Measurements from ENCODE around the gene MTG1.
"Not testable (repeated sequence)": the region's sequence is repeated elsewhere in the genome, so short reads cannot be mapped to it uniquely, and the experiment has no call there.

MTG1 gene

GRCh38 chr10:133411523-133412380, 17.8 kb downstream of the MTG1 start:
- TF ChIP-seq POLR2A (IDR thresholded peaks at IDR 0.05; ENCODE audit: low read length), result no peak
- TF ChIP-seq GATA1 (IDR thresholded peaks at IDR 0.05; ENCODE audit: low read depth, low read length), result no peak
- no peak for DNase-seq

DNA sequence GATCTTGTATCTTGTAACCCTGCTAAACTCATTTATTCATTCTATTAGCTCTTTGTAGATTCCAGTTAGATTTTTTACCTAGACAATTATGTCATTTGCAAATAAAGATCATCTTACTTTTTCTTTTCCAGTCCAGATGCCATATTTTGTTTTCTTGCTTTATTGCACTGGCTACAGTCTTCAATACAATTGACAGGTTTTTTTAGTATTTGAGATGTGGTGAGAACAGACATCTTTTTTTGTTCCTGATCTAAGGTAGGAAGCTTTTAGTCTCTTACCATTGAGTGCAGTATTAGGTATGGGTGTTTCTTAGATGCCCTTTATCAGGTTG, 18.4 kb downstream of the MTG1 start:
- no peak for TF ChIP-seq POLR2A (IDR thresholded peaks at IDR 0.05; ENCODE audit: low read length)
- TF ChIP-seq GATA1 (IDR thresholded peaks at IDR 0.05; ENCODE audit: low read depth, low read length), result no peak

DNA sequence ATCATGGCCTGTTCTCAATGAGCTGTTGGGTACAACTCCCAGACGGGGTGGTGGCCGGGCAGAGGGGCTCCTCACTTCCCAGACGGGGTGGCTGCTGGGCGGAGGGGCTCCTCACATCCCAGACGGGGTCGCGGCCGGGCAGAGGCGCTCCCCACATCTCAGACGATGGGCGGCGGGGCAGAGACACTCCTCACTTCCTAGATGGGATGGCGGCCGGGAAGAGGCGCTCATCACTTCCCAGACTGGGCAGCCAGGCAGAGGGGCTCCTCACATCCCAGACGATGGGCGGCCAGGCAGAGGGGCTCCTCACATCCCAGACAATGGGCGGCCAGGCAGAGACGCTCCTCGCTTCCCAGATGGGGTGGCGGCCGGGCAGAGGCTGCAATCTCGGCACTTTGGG, 20.4 kb downstream of the MTG1 start:
- not testable (repeated sequence) for DNase-seq

More for the DNA sequence above, 18.4 kb downstream of the MTG1 start:
- no peak for DNase-seq

DNA sequence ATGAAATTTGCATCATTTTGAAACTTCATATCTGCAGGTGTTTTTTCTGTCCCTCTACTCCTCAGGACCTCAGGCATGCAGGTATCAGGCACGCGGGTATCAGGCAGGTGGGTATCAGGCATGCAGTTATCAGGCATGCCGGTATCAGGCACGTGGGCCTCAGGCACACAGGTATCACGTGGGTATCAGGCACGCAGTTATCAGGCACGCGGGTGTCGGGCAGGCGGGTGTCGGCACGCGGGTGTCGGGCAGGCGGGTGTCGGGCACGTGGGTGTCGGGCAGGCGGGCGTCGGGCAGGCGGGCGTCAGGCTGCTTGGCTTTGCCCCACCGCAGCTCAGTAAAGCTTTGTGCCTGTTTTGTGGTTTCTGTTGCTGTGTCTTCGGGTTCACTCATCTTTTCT, 21.8 kb downstream of the MTG1 start:
- TF ChIP-seq GATA1 (IDR thresholded peaks at IDR 0.05; ENCODE audit: low read depth, low read length), result no peak
- TF ChIP-seq POLR2A (IDR thresholded peaks at IDR 0.05; ENCODE audit: low read length), result no peak
- no peak for DNase-seq

DNA sequence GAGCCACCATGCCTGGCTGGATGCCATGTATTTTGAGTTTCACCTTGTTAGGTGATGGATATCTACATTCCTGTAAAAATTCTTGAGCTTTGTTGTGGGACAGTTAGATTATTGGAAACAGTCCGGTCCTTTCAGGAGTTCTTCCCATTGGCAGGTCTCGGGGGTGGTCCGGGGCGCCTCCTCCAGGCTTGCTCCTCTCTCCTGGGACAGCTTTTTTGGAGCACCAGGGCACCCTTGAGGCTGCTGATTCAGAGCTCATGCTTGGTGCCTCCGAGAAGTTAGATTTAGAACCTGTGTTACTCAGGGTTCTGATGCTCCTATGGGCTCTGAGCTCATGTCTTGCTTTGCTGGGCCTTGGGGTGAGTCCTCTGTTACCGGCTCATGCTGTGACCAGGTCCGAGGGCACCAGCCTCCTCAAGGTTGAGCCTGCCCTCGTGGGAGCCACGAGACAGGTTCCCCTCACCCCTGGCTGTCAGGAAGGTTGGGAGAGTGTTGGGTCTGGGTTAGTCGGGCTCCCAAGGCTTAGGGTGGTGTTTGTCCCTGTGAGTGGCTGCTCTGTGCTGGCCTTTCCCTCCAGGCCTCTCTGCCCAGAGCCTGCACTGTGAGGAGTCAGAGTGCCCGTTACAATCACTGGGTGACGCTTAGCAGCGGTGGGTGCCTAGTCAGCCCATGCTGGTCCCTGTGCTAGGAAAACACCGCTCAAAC, 24.5 kb downstream of the MTG1 start:
- DNase-seq, result no peak
- TF ChIP-seq GATA1 (IDR thresholded peaks at IDR 0.05; ENCODE audit: low read depth, low read length) (no peak), POLR2A (IDR thresholded peaks at IDR 0.05; ENCODE audit: low read length) (no peak)

GRCh38 chr10:133419211-133419950, 25.4 kb downstream of the MTG1 start:
- TF ChIP-seq GATA1 (IDR thresholded peaks at IDR 0.05; ENCODE audit: low read depth, low read length) (no peak), POLR2A (IDR thresholded peaks at IDR 0.05; ENCODE audit: low read length) (no peak)
- no peak for DNase-seq

- DNase-seq, result no peak
- TF ChIP-seq GATA1 (IDR thresholded peaks at IDR 0.05; ENCODE audit: low read depth, low read length), result no peak
- no peak for TF ChIP-seq POLR2A (IDR thresholded peaks at IDR 0.05; ENCODE audit: low read length)
Measured at GRCh38 chr10:133420028-133420427, 26.1 kb downstream of the MTG1 start.

- TF ChIP-seq GATA1 (IDR thresholded peaks at IDR 0.05; ENCODE audit: low read depth, low read length), result no peak
Measured at GRCh38 chr10:133420579-133420978, 26.6 kb downstream of the MTG1 start.

GRCh38 chr10:133421336-133422222, 27.6 kb downstream of the MTG1 start:
- TF ChIP-seq GATA1 (IDR thresholded peaks at IDR 0.05; ENCODE audit: low read depth, low read length) (no peak), POLR2A (IDR thresholded peaks at IDR 0.05; ENCODE audit: low read length) (no peak)
- no peak for DNase-seq

More at GRCh38 chr10:133420579-133420978, 26.6 kb downstream of the MTG1 start:
- DNase-seq, result no peak

GRCh38 chr10:133422223-133422806, 28.4 kb downstream of the MTG1 start:
- DNase-seq, result no peak

DNA sequence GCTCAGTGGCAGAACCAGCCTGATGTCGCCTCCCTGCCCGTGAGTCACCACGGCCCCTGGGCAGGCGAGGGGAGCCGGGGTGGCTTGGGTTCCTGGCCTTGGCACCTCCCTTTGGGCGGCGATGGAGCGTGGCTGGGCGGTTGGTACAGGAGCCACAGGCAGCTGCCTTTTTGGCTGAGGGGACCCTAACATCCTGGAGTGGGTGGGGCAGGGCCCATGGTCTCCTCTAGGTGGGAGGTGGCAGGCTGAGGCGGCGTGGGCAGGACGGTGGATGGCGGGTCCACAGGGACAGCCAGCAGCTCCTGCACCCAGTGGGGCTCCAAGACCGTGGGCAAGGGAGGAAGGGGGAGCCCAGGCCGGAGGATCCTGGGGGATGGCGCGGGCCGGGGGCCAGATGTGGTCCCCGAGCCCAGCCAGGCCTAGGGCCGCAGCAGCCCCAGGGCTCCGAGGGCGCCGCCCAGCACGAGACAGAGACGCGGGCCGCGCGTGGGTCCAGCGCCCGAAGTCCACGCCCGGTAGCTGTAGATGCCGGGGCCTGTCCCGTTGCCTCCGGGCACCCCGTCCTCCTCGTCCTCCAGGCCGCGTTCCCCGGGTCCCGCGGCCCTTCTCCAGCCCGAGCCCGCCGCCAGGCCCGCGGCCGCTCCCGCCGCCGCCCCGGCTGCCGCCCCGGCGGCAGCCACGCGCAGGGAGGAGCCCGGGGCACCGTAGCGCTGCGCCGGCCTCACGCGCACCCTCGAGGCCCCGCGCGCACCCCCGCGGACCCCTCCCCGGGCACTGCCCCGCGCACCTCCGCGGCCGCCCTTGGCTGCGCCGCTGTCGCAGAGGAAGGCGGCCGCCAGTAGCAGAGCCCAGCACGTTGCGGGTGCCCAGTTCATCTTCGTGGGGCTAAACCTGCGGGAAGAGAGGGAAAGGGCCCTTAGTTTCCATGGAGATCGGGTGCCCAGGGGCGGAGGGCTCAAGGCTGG, 29.1 kb downstream of the MTG1 start:
- DNase-seq, result no peak
- TF ChIP-seq POLR2A (IDR thresholded peaks at IDR 0.05; ENCODE audit: low read length) (no peak), GATA1 (IDR thresholded peaks at IDR 0.05; ENCODE audit: low read depth, low read length) (no peak)

More at GRCh38 chr10:133422223-133422806, 28.4 kb downstream of the MTG1 start:
- TF ChIP-seq GATA1 (IDR thresholded peaks at IDR 0.05; ENCODE audit: low read depth, low read length) (no peak), POLR2A (IDR thresholded peaks at IDR 0.05; ENCODE audit: low read length) (no peak)

DNA sequence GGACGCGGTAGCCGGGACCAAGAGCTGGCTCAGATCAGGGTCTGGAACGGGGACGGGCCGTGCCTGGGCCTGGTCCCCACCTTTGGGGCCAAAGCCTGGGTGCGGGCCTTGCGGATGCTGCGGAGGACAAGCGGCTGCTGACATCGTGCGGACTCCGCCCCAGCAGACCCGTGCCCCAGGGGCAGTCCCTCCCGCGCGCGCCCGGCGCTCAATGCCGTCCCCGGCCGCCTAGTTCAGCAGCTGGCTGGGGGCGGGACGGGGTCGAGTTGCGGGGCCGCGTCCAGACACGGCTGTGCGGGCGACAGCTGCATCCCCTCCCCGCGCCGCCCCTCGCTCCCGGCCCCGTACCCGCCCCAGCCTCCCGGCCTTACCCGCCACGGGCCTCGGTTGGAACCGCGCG, 30.1 kb downstream of the MTG1 start:
- DNase-seq, result not testable (repeated sequence)

- DNase-seq, result not testable (repeated sequence)
Measured at GRCh38 chr10:133424601-133425000, 30.6 kb downstream of the MTG1 start, which contains the start of gene SPRN. Gene SPRN (minus strand): TSS chr10:133424625. CDS start chr10:133423681, 944 bp downstream.

GRCh38 chr10:133429571-133429970, 35.6 kb downstream of the MTG1 start:
- DNase-seq, result not testable (repeated sequence)

- DNase-seq, result not testable (repeated sequence)
Measured at GRCh38 chr10:133431888-133432613, 38.1 kb downstream of the MTG1 start.

- not testable (repeated sequence) for DNase-seq
Measured at GRCh38 chr10:133432789-133433188, 38.8 kb downstream of the MTG1 start.

All from erythroblast (primary cell).